ENCODE data around the gene JPH4.
A peak's percentile ranks its signal among the peaks of the same experiment; 100 is the strongest.
"Not testable (repeated sequence)": the region's sequence is repeated elsewhere in the genome, so short reads cannot be mapped to it uniquely, and the experiment has no call there.

Gene JPH4

DNA sequence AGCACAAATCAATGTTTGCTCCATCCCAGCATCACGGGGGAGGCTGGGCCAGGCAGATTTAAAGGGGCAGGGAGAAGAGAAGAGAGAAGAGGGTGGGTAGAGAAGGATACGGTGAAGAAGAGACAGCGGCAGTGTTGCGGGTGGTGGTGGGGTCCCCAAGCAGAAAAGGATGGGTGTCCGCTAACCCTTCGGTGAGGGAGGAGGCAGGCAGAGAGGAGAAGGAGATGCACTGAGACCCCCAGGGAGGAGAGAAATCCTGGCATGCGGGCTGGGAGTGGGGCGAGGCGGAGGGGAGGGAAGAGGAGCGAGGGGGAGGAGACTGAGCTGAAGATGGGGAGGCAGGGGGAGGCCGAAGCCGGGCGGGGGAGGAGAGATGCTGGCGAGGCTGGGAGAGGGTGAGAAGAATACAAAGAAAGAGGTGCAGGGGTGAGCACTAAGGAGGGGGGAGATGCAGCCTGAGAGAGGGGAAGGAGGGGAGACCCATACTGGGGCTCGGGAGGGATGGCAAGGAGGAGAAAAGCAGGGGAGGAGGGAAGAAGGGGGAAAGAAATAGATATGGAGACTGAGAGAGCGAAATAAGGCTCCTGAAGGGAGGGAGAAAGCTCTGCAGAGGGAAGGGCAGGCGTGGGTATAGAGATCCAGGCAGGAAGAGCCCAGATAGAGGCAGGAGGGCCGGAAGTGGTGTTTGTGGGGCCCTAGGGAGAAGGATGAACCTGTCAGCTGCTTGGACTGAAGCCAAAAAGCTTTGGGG, at the start of gene JPH4:
TSS of gene JPH4 (minus strand) at position 231 of the 751 bp plus-strand sequence. CDS start 1,337 bp downstream, outside the sequence.
- DNase-seq: peak; percentile 55

DNA sequence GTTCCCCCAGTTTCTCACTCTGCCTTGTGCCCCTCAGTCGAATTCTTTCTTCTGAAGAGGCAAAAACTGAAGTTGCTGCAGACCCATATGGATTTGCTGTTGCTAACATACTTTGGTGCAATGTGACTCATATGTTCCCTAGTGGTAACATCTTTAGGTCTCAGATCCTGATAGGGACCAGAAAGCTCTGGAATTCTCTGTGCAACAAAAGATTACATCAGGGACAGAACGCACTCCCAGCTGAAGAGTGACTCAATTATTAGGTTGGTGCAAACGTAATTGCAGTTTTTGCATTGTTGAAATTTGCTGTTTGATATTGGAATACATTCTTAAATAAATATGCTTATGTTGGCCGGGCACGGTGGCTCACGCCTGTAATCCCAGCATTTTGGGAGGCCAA, 49.4 kb upstream of the JPH4 start:
- DNase-seq: no peak

DNA sequence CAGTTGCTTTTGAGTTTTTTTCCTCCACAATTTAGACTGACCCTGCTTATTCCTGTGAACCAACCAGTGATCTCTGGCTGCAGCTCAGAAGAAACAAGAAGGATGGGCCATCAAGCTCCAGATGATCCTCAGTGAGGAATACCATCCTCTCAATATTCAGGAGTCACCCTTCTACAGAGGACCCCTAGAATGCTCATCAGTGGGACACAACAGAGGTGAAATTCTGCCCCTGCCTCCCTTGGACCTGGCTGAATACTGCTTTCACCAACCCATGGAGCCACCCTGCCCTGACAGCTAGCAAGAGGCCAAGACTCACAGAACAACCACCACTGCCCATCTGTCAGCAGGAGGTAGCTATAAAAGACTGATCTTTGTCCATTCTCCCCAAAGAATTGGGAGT, 48.4 kb upstream of the JPH4 start:
- no peak for DNase-seq

- DNase-seq: no peak
Observed at GRCh38 chr14:23624830-23625404, 46.3 kb upstream of the JPH4 start.

GRCh38 chr14:23623962-23624361, 45.4 kb upstream of the JPH4 start:
- no peak for DNase-seq

DNA sequence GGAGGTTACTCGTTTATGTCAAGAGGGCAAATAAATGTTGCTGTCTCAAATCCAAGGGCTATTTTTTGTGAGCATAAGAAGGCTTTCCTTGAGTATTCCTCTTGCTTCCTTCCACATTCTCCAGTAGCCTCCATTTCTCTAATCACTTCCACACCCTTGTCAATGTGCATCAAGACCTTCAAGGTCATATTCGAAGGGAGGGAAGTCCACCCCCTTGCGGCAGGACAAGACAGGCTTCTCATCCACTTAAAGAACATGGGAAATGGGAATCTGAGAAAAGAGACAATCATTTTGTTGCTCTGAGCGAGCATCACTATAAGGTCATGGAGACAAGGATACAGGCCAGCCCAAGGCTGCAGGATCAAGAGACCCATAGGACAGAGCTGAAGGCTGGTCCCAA, 44.4 kb upstream of the JPH4 start:
- no peak for DNase-seq

DNA sequence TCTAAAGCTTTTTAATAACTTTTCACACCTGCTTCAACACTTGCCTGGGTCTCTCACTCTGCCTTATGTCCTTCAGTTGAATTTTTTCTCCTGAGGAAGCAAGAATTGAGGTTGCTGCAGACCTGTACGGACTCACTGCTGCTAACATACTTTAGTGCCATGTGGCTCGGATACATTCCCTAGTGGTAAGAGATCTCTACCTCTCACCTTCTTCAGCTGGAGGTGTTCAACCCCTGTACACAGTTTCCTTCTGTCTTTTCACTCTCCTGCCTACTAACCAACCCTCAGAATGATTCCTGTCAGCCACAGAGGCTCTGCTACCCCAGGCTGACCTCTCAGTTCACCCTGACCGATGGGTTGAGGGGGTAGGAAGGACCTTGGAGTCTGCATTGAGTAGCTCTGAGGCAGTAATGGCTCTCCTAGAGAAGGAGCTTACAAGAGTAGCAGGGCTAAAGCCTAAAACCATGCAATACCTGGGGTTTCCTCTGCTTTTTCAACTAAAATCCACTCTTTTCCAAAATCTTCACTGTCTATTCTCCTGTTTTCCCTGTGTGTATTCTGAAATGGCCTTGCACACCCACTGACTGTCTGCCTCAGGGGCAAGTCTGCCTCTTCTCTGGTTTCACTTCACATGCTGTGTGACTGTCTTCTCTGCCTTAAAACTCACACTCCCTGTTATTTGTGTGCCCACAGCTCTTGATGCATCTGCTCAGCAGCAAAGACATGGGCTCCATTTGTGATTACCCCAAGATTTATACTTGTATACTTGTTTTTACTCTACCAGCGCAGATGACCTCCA, 43.5 kb upstream of the JPH4 start:
- no peak for DNase-seq

- no peak for DNase-seq
Observed at GRCh38 chr14:23621204-23621931, 42.8 kb upstream of the JPH4 start.

DNA sequence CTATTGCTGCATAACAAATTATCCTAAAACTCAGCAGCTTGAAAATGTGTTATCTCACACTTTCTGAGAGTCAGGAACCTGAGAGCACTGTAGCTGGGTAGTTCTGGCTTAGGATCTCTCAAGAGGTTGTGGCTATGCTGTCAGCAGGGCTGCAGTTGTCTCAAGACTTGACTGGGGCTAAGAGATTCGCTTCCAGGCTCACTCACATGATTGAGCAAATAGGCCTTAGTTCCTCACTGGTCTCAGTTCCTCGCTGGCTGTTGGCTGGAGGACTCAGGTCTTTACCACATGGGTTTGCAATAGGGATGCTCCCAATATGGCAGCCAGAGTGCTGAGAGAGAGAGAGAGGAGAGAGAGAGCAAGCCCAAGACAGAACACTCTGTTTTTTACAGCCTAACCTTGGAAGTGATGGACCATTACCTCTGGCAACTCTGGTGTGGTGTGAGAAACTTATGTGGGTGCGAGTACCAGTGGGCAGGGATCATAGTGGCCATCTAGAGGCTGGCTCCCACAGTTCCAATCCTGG, 41.6 kb upstream of the JPH4 start:
- DNase-seq: no peak

- no peak for DNase-seq
Observed at GRCh38 chr14:23618415-23618988, 39.9 kb upstream of the JPH4 start.

- no peak for DNase-seq
Observed at GRCh38 chr14:23617539-23617938, 38.9 kb upstream of the JPH4 start.

- DNase-seq: no peak
Observed at GRCh38 chr14:23615856-23616255, 37.3 kb upstream of the JPH4 start.

DNA sequence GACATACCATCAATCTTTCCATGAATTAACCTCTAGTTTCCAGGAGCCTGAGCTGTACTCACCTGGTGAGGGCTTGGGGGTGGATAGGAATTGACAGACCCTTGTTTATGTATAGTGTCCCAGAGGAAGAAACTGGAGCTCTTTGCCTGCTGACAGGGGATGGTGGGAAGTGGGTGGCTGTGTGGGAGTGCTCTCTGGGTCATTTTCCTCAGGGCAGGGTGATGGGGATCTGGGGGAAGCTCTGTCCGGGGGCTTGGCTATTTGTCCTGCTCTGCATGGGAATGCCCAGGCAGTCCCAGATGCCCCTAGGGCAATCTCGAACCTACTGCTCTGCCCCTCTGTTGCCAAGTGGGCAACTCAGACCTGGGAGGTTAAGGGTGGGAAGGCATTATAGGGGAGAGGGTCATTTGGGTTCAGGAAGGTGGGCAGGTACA, 35.8 kb upstream of the JPH4 start:
- DNase-seq: no peak

- no peak for DNase-seq
Observed at GRCh38 chr14:23613242-23614070, 34.9 kb upstream of the JPH4 start.

GRCh38 chr14:23612802-23613201, 34.2 kb upstream of the JPH4 start:
- DNase-seq: no peak

DNA sequence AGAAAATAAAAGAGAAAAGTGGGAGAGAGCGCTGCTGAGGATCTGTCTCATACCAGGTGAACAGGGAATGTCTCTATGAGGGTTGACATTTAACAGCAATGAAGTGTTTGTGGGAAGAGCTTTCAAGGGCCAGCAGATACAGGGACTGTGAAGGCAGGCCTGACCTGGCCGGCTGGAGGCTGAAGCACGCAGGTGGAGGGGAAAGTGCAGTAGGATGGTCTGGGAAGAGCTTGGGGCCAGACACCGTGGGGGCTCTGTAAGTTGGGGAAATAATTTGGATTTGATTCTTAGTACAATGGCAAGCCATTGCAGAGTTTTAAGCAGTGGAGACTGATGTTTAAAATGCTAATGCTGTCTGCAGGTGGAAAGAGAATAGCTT, 33.8 kb upstream of the JPH4 start:
- DNase-seq: no peak

DNA sequence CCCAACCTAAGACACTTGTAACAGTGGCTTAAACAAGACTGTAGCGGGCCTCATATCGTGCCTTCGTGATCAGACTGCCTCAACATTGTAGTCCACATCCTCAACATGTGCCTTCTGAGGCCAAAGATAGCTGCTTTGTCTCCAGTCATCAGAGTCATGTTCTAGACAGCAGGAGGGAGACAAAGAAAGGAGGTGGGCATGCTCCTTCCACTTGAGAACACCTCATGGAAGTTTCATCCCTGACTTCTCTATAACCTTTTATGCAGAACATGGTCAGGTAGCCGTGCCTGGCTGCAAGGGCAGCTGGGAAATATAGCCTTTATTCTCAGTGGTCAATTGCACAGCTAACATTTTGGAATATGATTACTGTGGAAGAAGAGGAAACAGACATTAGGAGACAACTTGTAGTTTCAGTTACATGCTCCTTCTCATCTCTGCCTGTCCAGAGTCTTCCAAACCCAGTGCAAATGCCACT, 32.3 kb upstream of the JPH4 start:
- DNase-seq: no peak

DNA sequence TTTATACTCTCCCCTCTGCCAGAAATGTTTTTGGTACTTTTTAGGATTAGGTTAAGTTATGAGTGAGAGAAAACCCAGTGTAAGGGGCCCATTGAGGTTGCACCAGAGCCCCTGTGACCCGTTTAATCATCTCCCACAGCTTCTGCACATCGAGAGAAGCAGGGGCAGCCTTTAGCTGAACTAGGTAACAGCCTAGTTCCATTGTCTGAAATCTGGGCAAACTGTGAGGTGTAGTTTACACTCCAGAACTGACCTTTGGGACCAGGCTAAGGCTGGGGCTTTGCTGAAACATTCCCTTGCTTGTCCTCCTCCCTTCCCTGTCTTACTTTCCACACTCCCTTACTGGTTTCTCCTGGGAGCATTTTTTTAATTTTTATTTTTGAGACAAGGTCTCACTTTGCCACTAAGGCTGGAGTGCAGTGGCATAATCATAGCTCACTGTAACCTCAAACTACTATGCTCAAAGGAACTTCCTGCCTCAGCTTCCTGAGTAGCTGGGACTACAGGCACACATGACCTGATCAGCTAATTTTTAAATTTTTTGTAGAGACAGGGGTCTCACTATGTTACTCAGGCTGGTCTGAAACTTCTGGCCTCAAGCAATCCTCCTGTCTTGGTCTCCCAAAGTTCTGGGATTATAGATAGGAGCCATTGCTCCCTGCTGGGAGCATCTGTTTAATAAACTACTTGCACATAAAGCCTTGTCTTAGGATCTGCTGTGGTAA, 31.7 kb upstream of the JPH4 start:
- DNase-seq: no peak

GRCh38 chr14:23609411-23610089, 31.0 kb upstream of the JPH4 start:
- not testable (repeated sequence) for DNase-seq

GRCh38 chr14:23609001-23609400, 30.4 kb upstream of the JPH4 start:
- no peak for DNase-seq
